DND-41 (cell line): ENCODE measurements around the gene KLHL6.
"Not testable (repeated sequence)": the region's sequence is repeated elsewhere in the genome, so short reads cannot be mapped to it uniquely, and the experiment has no call there.

Experiments
- ATAC-seq: fragments of 200-7000 bp; cut with Tn5 transposase; 3 replicates; pipeline ENCODE4 v1.9.1; 2021; ENCODE audit warnings: low read depth; ENCODE audit not compliant: insufficient read depth
- DNase-seq: peaks from one replicate; pipeline ENCODE4 v3.0.0-alpha.2; 2020
- H2AFZ ChIP-seq: 2 replicates; pipeline ENCODE4 v1.6.0; 2012; ENCODE audit warnings: low read depth, low read length
- H3K27ac ChIP-seq: 2 replicates; pipeline ENCODE4 v1.5.1; 2012; ENCODE audit warnings: low read length, inconsistent platforms
- H3K27me3 ChIP-seq: fragments of 200-600 bp; sonication (generic); 2 replicates; pipeline ENCODE4 v1.6.0; 2012; ENCODE audit warnings: low read length, mild to moderate bottlenecking, inconsistent platforms; ENCODE audit not compliant: insufficient read depth, poor library complexity
- H3K36me3 ChIP-seq: 2 replicates; pipeline ENCODE4 v1.5.1; 2012; ENCODE audit warnings: low read length, inconsistent platforms; ENCODE audit not compliant: insufficient read depth
- H3K4me1 ChIP-seq: 2 replicates; pipeline ENCODE4 v1.5.1; 2012; ENCODE audit warnings: mild to moderate bottlenecking, low read length; ENCODE audit not compliant: insufficient read depth
- H3K4me2 ChIP-seq: 2 replicates; pipeline ENCODE4 v1.6.0; 2012; ENCODE audit warnings: mild to moderate bottlenecking, moderate library complexity, low read length, inconsistent platforms; ENCODE audit not compliant: insufficient read depth
- H3K4me3 ChIP-seq, 2 experiments: fragments of 200-600 bp in 1 of 2; shearing (Covaris generic) in 1 of 2; 2 replicates each; pipeline ENCODE4 v1.5.1; 2012 to 2016; ENCODE audit warnings: inconsistent platforms in 2 of 2, low read length in 2 of 2, mild to moderate bottlenecking in 2 of 2, low read depth in 1 of 2, moderate library complexity in 1 of 2
- H3K79me2 ChIP-seq: 2 replicates; pipeline ENCODE4 v1.6.0; 2012; ENCODE audit warnings: low read length, inconsistent platforms; ENCODE audit not compliant: insufficient read depth
- H3K9ac ChIP-seq: 2 replicates; pipeline ENCODE4 v1.6.0; 2012; ENCODE audit warnings: low read depth, mild to moderate bottlenecking, inconsistent platforms, low read length, moderate library complexity
- H3K9me3 ChIP-seq: 2 replicates; pipeline ENCODE4 v1.5.1; 2012; ENCODE audit warnings: low read length, moderate library complexity, mild to moderate bottlenecking, inconsistent platforms; ENCODE audit not compliant: insufficient read depth, severe bottlenecking
- H4K20me1 ChIP-seq: 2 replicates; pipeline ENCODE4 v1.6.0; 2012; ENCODE audit warnings: low read length; ENCODE audit not compliant: insufficient read depth
- EZH2 ChIP-seq: IDR thresholded peaks from 3 replicates; pipeline ENCODE4 v1.6.1; 2012; ENCODE audit warnings: borderline replicate concordance, low read depth, mild to moderate bottlenecking, moderate library complexity, low read length, inconsistent platforms; ENCODE audit not compliant: severe bottlenecking
- TF ChIP-seq, protein P1 (sequence below): IDR thresholded peaks from 2 replicates; pipeline ENCODE4 v1.5.1; 2012; ENCODE audit warnings: borderline replicate concordance, low read length, moderate library complexity, mild to moderate bottlenecking; ENCODE audit not compliant: poor library complexity, severe bottlenecking; ENCODE audit errors: extremely low read depth

The KLHL6 gene

DNA sequence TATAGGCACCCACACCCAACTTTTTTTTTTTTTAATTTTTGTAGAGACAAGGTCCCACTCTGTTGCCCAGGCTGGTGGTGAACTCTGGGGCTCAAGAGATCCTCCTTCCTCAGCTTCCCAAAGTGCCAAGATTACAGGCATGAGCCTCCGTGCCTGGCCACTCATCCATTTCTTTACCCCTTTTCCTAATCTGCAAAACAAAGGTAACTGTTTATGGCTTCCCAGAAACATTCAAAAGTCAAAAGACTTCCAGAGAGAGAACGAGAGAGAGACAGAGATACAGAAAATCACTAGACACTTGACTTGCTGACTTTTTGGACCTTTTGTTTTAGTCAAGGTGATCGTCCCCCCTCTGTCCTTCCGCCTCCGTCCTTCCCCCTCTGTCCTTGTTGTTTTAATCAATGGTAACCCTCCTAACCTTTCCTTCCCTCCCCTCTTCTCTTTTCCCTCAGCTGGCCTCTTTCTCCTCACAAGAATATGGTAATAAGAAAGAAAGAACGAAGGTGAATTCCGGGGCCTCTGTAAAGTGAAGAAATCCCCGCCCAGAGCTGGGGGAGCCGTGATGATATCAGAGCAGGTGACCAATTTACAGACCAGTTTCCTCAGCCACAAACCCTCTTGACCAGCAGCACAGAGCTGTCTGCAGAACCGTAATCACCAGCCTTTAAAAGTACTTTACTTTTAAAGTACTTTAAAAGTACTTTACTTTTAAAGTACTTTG is 21.9 kb downstream of the KLHL6 start:
- ATAC-seq, result no peak
- DNase-seq, result no peak
- Histone ChIP-seq H3K4me1 (no peaks in the 10 kb centered on the region), H2AFZ (no peak overlapping the region), H3K9ac (no peak overlapping the region), H3K9me3 (no peaks in the 10 kb centered on the region), H3K27me3 (no peaks in the 10 kb centered on the region), H3K79me2 (peaks cover 27% of the 10 kb centered on the region), H4K20me1 (peaks cover 24% of the 10 kb centered on the region), H3K4me2 (no peak overlapping the region), H3K4me3 (no peak overlapping the region), H3K36me3 (peaks cover 4% of the 10 kb centered on the region; the same call in 1 of the 2 replicates), H3K27ac (no peak overlapping the region)
- TF ChIP-seq EZH2, result no peak
- TF ChIP-seq, protein P1, sequence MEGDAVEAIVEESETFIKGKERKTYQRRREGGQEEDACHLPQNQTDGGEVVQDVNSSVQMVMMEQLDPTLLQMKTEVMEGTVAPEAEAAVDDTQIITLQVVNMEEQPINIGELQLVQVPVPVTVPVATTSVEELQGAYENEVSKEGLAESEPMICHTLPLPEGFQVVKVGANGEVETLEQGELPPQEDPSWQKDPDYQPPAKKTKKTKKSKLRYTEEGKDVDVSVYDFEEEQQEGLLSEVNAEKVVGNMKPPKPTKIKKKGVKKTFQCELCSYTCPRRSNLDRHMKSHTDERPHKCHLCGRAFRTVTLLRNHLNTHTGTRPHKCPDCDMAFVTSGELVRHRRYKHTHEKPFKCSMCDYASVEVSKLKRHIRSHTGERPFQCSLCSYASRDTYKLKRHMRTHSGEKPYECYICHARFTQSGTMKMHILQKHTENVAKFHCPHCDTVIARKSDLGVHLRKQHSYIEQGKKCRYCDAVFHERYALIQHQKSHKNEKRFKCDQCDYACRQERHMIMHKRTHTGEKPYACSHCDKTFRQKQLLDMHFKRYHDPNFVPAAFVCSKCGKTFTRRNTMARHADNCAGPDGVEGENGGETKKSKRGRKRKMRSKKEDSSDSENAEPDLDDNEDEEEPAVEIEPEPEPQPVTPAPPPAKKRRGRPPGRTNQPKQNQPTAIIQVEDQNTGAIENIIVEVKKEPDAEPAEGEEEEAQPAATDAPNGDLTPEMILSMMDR, result no peak

DNA sequence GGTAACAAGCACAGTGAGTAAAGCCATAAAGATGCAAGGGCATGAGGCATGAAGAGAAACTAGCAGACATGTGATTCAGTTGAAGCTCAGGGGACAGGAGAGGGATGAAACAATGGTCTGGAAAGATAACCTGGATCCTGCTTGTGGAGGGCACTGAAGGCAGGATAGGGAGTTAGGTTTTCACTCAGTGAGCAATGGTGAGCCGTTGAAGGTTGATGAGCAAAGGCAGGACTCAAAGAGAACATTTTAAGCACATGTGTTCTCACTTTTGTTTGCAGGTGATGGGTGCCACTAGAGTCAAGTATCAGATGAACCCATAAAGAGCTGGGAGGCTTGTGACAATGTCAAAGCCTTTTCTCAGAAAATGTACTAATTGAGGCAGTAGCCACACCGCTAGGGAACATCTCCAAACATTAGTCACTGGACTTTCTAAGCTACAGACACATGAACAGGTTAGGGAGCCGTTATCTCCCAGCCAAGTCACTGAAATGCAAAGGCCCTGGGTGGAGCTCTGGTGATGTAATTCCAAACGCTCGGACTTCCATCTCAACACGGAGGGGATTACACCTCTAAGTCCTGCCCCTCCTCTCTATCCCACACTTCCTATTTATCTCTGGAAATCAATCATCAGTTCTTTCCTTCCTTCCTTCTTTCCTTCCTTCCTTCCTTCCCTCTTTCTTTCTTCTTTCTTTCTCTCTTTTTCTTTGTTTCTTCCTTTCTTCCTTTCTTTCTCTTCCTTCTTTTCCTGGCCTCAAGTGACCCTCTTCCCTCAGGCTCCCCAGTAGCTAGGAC is 22.7 kb downstream of the KLHL6 start:
- Histone ChIP-seq H4K20me1 (peaks cover 21% of the 10 kb centered on the region), H3K9me3 (no peaks in the 10 kb centered on the region), H3K9ac (no peak overlapping the region), H3K4me1 (no peaks in the 10 kb centered on the region), H3K4me2 (no peak overlapping the region), H3K27me3 (no peaks in the 10 kb centered on the region), H3K36me3 (peaks cover 12% of the 10 kb centered on the region), H3K4me3 (no peak overlapping the region), H3K27ac (no peak overlapping the region), H3K79me2 (peaks cover 26% of the 10 kb centered on the region), H2AFZ (no peak overlapping the region)
- DNase-seq (no peak), ATAC-seq (no peak)
- TF ChIP-seq EZH2, result no peak

DNA sequence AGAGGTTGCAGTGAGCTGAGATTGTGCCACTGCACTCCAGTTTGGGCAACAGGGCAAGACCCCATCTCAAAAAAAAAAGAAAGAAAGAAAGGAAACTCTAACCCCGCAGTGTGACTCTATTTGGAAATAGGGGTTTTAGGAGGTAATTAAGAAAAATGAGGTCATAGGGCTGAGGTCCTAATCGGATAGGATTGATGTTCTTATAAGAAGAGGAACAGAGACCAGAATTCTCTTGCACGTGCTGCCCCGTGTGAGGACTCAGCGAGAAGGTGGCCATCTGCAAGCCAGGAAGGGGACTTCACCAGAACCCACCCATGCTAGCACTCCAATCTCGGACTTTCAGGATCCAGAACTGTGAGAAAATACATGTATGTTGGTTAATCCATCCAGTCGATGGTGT is 25.8 kb downstream of the KLHL6 start:
- H3K4me3 ChIP-seq, result no peak overlapping the region
- DNase-seq, result no peak
- H4K20me1 ChIP-seq, result peaks cover 5% of the 10 kb centered on the region
- no peaks in the 10 kb centered on the region for H3K27me3 ChIP-seq
- H3K4me2 ChIP-seq, result no peak overlapping the region
- H2AFZ ChIP-seq, result no peak overlapping the region
- no peak overlapping the region for H3K27ac ChIP-seq
- no peaks in the 10 kb centered on the region for H3K4me1 ChIP-seq
- H3K9ac ChIP-seq, result no peak overlapping the region
- TF ChIP-seq EZH2, result no peak
- TF ChIP-seq, protein P1, result no peak
- peaks cover 33% of the 10 kb centered on the region for H3K36me3 ChIP-seq
- ATAC-seq, result no peak
- peaks cover 5% of the 10 kb centered on the region; the same call in 1 of the 2 replicates for H3K79me2 ChIP-seq
- H3K9me3 ChIP-seq, result no peaks in the 10 kb centered on the region

DNA sequence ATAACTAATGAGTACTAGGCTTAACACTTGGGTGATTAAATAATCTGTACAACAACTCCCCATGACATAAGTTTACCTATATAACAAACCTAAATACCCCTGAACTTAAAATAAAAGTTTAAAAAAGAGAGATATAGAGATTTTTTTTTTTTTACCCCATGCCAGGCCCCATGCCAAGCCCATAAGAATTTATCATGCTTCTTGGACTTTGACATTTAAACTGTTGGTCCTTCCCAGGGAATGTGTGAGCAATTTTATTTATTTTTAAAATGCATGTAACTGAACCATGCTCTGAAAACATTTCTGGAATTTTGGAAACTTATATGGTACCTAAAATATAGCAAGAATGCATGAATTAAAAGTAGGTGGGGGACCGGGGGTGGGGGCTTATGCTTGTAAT is 26.3 kb downstream of the KLHL6 start:
- Histone ChIP-seq H4K20me1 (peaks cover 5% of the 10 kb centered on the region), H3K4me2 (no peak overlapping the region), H3K27ac (no peak overlapping the region), H3K27me3 (no peaks in the 10 kb centered on the region), H3K36me3 (peaks cover 37% of the 10 kb centered on the region), H3K79me2 (peaks cover 5% of the 10 kb centered on the region; the same call in 1 of the 2 replicates), H3K4me1 (no peaks in the 10 kb centered on the region), H3K9ac (no peak overlapping the region), H3K9me3 (no peaks in the 10 kb centered on the region), H2AFZ (no peak overlapping the region), H3K4me3 (no peak overlapping the region)
- TF ChIP-seq EZH2, result no peak
- TF ChIP-seq, protein P1, result no peak
- no peak for DNase-seq
- ATAC-seq, result no peak

DNA sequence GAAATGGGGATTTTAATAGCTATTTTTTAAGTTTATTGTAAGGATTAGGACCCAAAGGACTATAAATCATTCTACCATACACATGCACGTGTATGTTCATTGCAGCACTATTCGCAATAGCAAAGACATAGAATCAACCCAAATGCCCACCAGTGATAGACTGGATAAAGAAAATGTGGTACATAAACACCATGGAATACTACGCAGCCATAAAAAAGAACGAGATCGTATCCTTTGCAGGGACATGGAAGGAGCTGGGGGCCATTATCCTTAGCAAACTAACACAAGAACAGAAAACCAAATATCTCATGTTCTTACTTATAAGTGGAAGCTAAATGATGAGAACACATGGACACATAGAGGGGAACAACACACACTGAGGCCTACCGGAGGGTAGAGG is 26.7 kb downstream of the KLHL6 start:
- H3K36me3 ChIP-seq, result peaks cover 39% of the 10 kb centered on the region
- H3K9me3 ChIP-seq, H3K4me2 ChIP-seq: not testable (repeated sequence)

More for the DNA sequence above, 26.7 kb downstream of the KLHL6 start:
- H3K4me3 ChIP-seq, DNase-seq, H3K27me3 ChIP-seq, ATAC-seq, H3K79me2 ChIP-seq, H4K20me1 ChIP-seq, H2AFZ ChIP-seq, H3K27ac ChIP-seq, H3K4me1 ChIP-seq, H3K9ac ChIP-seq: not testable (repeated sequence)
